ENCODE data around the gene LONRF2. TPM values are rescaled to one million over a fixed set of nuclear protein-coding genes. Genes with fewer than 3 reads are reported as not detected.

Gene LONRF2
- total RNA-seq, 1 donor from 2014 or later, result 0.45 TPM

DNA sequence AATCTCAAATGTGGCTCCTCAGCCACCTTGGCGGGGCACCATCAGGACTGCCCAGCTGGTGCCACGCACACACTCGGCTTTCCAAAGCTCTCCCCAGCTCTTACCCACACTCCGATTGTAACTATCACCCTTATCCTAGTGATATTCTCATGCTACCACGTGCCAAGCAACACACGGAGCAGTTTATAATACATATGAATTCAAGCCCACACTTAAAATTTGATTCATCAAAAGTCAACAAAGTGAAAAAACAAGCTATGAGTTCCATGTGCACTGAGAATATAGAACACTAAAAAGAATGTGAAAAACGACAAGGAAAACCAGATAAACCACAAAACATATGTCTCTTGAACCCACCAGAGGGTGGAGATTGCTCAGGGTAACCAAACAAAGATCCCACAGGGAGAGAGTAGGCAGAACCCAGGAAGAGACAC, 31.6 kb downstream of the LONRF2 start:
- Histone ChIP-seq H3K4me1 (ENCODE audit: insufficient read depth, low read length) (peaks cover 35% of the 10 kb centered on the region), H4K20me1 (ENCODE audit: insufficient read depth, low read length) (no peaks in the 10 kb centered on the region), H3K9ac (ENCODE audit: low read length) (peak overlapping the region; percentile 24), H3K36me3 (ENCODE audit: insufficient read depth, low read length) (no peaks in the 10 kb centered on the region), H3K27ac (ENCODE audit: low read depth, low read length) (peak overlapping the region; percentile 92), H3K9me3 (ENCODE audit: insufficient read depth, low read depth, low read length) (no peaks in the 10 kb centered on the region), H3K4me3 (ENCODE audit: insufficient read depth, low read depth, low read length) (no peak overlapping the region), H3K4me2 (ENCODE audit: low read length) (peak overlapping the region; percentile 75), H3K27me3 (ENCODE audit: insufficient read depth, low read length) (no peaks in the 10 kb centered on the region), H3K79me2 (ENCODE audit: insufficient read depth, low read length) (no peaks in the 10 kb centered on the region), H2AFZ (ENCODE audit: low read depth, low read length) (no peak overlapping the region)
- FAIRE-seq (no peak), DNase-seq (ENCODE audit: low read depth) (no peak)
- H3K9me3 Mint-ChIP-seq (ENCODE audit: unreplicated experiment), result no peaks in the 10 kb centered on the region
- H3K27ac Mint-ChIP-seq (ENCODE audit: unreplicated experiment), result no peak overlapping the region
- TF ChIP-seq, protein P1, sequence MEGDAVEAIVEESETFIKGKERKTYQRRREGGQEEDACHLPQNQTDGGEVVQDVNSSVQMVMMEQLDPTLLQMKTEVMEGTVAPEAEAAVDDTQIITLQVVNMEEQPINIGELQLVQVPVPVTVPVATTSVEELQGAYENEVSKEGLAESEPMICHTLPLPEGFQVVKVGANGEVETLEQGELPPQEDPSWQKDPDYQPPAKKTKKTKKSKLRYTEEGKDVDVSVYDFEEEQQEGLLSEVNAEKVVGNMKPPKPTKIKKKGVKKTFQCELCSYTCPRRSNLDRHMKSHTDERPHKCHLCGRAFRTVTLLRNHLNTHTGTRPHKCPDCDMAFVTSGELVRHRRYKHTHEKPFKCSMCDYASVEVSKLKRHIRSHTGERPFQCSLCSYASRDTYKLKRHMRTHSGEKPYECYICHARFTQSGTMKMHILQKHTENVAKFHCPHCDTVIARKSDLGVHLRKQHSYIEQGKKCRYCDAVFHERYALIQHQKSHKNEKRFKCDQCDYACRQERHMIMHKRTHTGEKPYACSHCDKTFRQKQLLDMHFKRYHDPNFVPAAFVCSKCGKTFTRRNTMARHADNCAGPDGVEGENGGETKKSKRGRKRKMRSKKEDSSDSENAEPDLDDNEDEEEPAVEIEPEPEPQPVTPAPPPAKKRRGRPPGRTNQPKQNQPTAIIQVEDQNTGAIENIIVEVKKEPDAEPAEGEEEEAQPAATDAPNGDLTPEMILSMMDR (IDR thresholded peaks at IDR 0.05; ENCODE audit: insufficient read depth, low read depth, low read length), result no peak
- TF ChIP-seq EZH2 (IDR thresholded peaks at IDR 0.05; ENCODE audit: insufficient read depth, low read length), result no peak
- no peak overlapping the region for H3K4me3 Mint-ChIP-seq (ENCODE audit: unreplicated experiment)
- H3K27me3 Mint-ChIP-seq (ENCODE audit: low read depth, unreplicated experiment), result no peaks in the 10 kb centered on the region
- H3K4me1 Mint-ChIP-seq (ENCODE audit: low read depth, unreplicated experiment), result peaks cover 7% of the 10 kb centered on the region
- no peaks in the 10 kb centered on the region for H3K36me3 Mint-ChIP-seq (ENCODE audit: low read depth, unreplicated experiment)

DNA sequence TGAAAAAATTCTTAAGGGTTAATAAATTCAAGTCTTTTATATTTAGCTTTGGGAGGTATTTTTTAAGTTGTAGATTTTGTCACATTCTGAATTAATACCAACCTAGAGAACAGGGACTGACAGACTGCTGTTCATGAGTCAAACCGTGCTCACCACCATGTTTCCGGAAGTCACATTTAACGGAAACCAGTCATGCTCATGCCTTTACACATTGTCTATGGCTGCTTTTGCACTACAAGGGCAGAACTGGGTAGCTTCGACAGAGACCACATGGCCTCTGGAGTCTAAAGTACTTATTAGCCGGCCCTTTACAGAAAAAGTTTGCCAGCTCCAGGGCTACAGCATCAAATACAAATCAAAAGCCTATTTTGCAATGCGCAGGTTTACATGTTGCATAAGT, 33.3 kb downstream of the LONRF2 start:
- FAIRE-seq (no peak), DNase-seq (ENCODE audit: low read depth) (no peak)
- TF ChIP-seq, protein P1 (IDR thresholded peaks at IDR 0.05; ENCODE audit: insufficient read depth, low read depth, low read length), result no peak
- no peak for TF ChIP-seq EZH2 (IDR thresholded peaks at IDR 0.05; ENCODE audit: insufficient read depth, low read length)
- Mint-ChIP-seq H3K9me3 (ENCODE audit: unreplicated experiment) (no peaks in the 10 kb centered on the region), H3K4me3 (ENCODE audit: unreplicated experiment) (no peak overlapping the region), H3K4me1 (ENCODE audit: low read depth, unreplicated experiment) (peaks cover 13% of the 10 kb centered on the region), H3K27ac (ENCODE audit: unreplicated experiment) (no peak overlapping the region), H3K27me3 (ENCODE audit: low read depth, unreplicated experiment) (no peaks in the 10 kb centered on the region), H3K36me3 (ENCODE audit: low read depth, unreplicated experiment) (no peaks in the 10 kb centered on the region)
- Histone ChIP-seq H3K4me2 (ENCODE audit: low read length) (no peak overlapping the region), H2AFZ (ENCODE audit: low read depth, low read length) (no peak overlapping the region), H3K27ac (ENCODE audit: low read depth, low read length) (no peak overlapping the region), H3K4me3 (ENCODE audit: insufficient read depth, low read depth, low read length) (no peak overlapping the region), H3K4me1 (ENCODE audit: insufficient read depth, low read length) (peaks cover 48% of the 10 kb centered on the region), H4K20me1 (ENCODE audit: insufficient read depth, low read length) (no peaks in the 10 kb centered on the region), H3K9me3 (ENCODE audit: insufficient read depth, low read depth, low read length) (no peaks in the 10 kb centered on the region), H3K9ac (ENCODE audit: low read length) (no peak overlapping the region), H3K27me3 (ENCODE audit: insufficient read depth, low read length) (no peaks in the 10 kb centered on the region), H3K79me2 (ENCODE audit: insufficient read depth, low read length) (no peaks in the 10 kb centered on the region), H3K36me3 (ENCODE audit: insufficient read depth, low read length) (no peaks in the 10 kb centered on the region)

DNA sequence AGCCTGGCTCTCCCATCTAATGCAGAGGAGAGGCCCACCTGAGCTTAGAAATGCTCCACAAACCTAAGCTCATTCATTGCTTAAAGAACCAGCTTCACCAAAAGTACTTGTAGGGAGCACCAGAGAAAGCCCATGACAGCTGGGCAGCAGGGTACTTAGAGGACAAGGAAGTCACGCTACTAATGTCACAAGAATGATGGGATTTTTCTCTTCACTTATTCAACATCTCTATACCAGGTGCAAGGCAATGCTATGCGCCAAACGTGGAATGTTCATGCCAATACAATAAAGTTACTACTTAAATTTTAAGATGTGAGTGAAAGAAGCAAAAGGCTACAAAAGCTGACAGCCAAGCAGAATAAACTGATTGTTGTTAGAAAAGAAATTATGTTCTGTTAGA, 36.0 kb downstream of the LONRF2 start:
- peaks cover 22% of the 10 kb centered on the region for H3K4me1 Mint-ChIP-seq (ENCODE audit: low read depth, unreplicated experiment)
- H3K4me1 ChIP-seq (ENCODE audit: insufficient read depth, low read length), result peaks cover 41% of the 10 kb centered on the region
- H3K4me3 ChIP-seq (ENCODE audit: insufficient read depth, low read depth, low read length), result no peak overlapping the region
- no peaks in the 10 kb centered on the region for H3K9me3 ChIP-seq (ENCODE audit: insufficient read depth, low read depth, low read length)
- no peaks in the 10 kb centered on the region for H3K36me3 Mint-ChIP-seq (ENCODE audit: low read depth, unreplicated experiment)
- no peak overlapping the region for H3K27ac ChIP-seq (ENCODE audit: low read depth, low read length)
- DNase-seq (ENCODE audit: low read depth) (peak; percentile 26), FAIRE-seq (no peak)
- H3K27me3 ChIP-seq (ENCODE audit: insufficient read depth, low read length), result no peaks in the 10 kb centered on the region
- no peaks in the 10 kb centered on the region for H3K9me3 Mint-ChIP-seq (ENCODE audit: unreplicated experiment)
- H3K9ac ChIP-seq (ENCODE audit: low read length), result no peak overlapping the region
- no peak overlapping the region for H2AFZ ChIP-seq (ENCODE audit: low read depth, low read length)
- no peaks in the 10 kb centered on the region for H4K20me1 ChIP-seq (ENCODE audit: insufficient read depth, low read length)
- peak overlapping the region; percentile 36 for H3K27ac Mint-ChIP-seq (ENCODE audit: unreplicated experiment)
- H3K27me3 Mint-ChIP-seq (ENCODE audit: low read depth, unreplicated experiment), result no peaks in the 10 kb centered on the region
- peak overlapping the region; percentile 44 for H3K4me2 ChIP-seq (ENCODE audit: low read length)
- no peak overlapping the region for H3K4me3 Mint-ChIP-seq (ENCODE audit: unreplicated experiment)
- no peaks in the 10 kb centered on the region for H3K79me2 ChIP-seq (ENCODE audit: insufficient read depth, low read length)
- no peaks in the 10 kb centered on the region for H3K36me3 ChIP-seq (ENCODE audit: insufficient read depth, low read length)
- TF ChIP-seq, protein P1 (IDR thresholded peaks at IDR 0.05; ENCODE audit: insufficient read depth, low read depth, low read length), result no peak
- TF ChIP-seq EZH2 (IDR thresholded peaks at IDR 0.05; ENCODE audit: insufficient read depth, low read length), result no peak

Data from astrocyte (in vitro differentiated cells and primary cell).